Measurements from ENCODE around the gene BRPF1.

The BRPF1 gene

GRCh38 chr3:9778143-9779074 is 46.9 kb downstream of the BRPF1 start:
- in situ Hi-C loops (cut with HindIII; ENCODE audit: low sequenced_read_pairs), result no loop called here
- no peak for TF ChIP-seq CTCF (IDR thresholded peaks at IDR 0.05; ENCODE audit: low read depth, low read length, missing control alignments)
- H3K4me3 ChIP-seq (ENCODE audit: low read depth, low read length), result no peak overlapping the region
- no peak for DNase-seq (ENCODE audit: low read depth)

- in situ Hi-C loops (cut with HindIII; ENCODE audit: low sequenced_read_pairs), result no loop called here
- no peak overlapping the region for H3K4me3 ChIP-seq (ENCODE audit: low read depth, low read length)
- TF ChIP-seq CTCF (IDR thresholded peaks at IDR 0.05; ENCODE audit: low read depth, low read length, missing control alignments), result no peak
- DNase-seq (ENCODE audit: low read depth), result no peak
These were observed 47.6 kb downstream of the BRPF1 start for GRCh38 chr3:9779075-9779593.

GRCh38 chr3:9779721-9780457 is 48.4 kb downstream of the BRPF1 start:
- no peak for TF ChIP-seq CTCF (IDR thresholded peaks at IDR 0.05; ENCODE audit: low read depth, low read length, missing control alignments)
- in situ Hi-C loops (cut with HindIII; ENCODE audit: low sequenced_read_pairs), result no loop called here
- no peak overlapping the region for H3K4me3 ChIP-seq (ENCODE audit: low read depth, low read length)
- DNase-seq (ENCODE audit: low read depth), result no peak

- no peak for TF ChIP-seq CTCF (IDR thresholded peaks at IDR 0.05; ENCODE audit: low read depth, low read length, missing control alignments)
- DNase-seq (ENCODE audit: low read depth), result no peak
- in situ Hi-C loops (cut with HindIII; ENCODE audit: low sequenced_read_pairs), result no loop called here
- no peak overlapping the region for H3K4me3 ChIP-seq (ENCODE audit: low read depth, low read length)
These were observed 48.9 kb downstream of the BRPF1 start for GRCh38 chr3:9780458-9780812.

GRCh38 chr3:9780910-9781309 is 49.4 kb downstream of the BRPF1 start:
- no peak overlapping the region for H3K4me3 ChIP-seq (ENCODE audit: low read depth, low read length)
- TF ChIP-seq CTCF (IDR thresholded peaks at IDR 0.05; ENCODE audit: low read depth, low read length, missing control alignments), result no peak
- in situ Hi-C loops (cut with HindIII; ENCODE audit: low sequenced_read_pairs), result no loop called here
- DNase-seq (ENCODE audit: low read depth), result no peak

- TF ChIP-seq CTCF (IDR thresholded peaks at IDR 0.05; ENCODE audit: low read depth, low read length, missing control alignments), result no peak
- in situ Hi-C loops (cut with HindIII; ENCODE audit: low sequenced_read_pairs), result no loop called here
- DNase-seq (ENCODE audit: low read depth), result no peak
- no peak overlapping the region for H3K4me3 ChIP-seq (ENCODE audit: low read depth, low read length)
These were observed 50.0 kb downstream of the BRPF1 start for GRCh38 chr3:9781551-9781950.

Data from astrocyte of the cerebellum (primary cell).